Sigmoid colon (tissue), 7 donors: ENCODE results near the gene TMEM267. TPM values are rescaled to one million over a fixed set of nuclear protein-coding genes. Genes with fewer than 3 reads are reported as not detected.
A peak's percentile ranks its signal among the peaks of the same experiment; 100 is the strongest.
"Not testable (repeated sequence)": the region's sequence is repeated elsewhere in the genome, so short reads cannot be mapped to it uniquely, and the experiment has no call there.

Experiments used
- DNase-seq: peaks from one replicate; pipeline ENCODE4 v3.0.0-alpha.2; 2019
- H3K27ac ChIP-seq, 4 donors: fragments of 200-600 bp; sonication (generic); one replicate each; pipeline ENCODE4 v1.5.1; 2016 to 2019; ENCODE audit warnings: mild to moderate bottlenecking in 1 of 4
- H3K27me3 ChIP-seq, 3 donors: fragments of 200-600 bp; sonication (generic); one replicate each; pipeline ENCODE4 v1.5.1; 2019; ENCODE audit warnings: mild to moderate bottlenecking in 1 of 3
- H3K36me3 ChIP-seq, 4 donors: fragments of 200-600 bp; sonication (generic); one replicate each; pipeline ENCODE4 v1.5.1; 2016 to 2019
- H3K4me1 ChIP-seq, 4 donors: fragments of 200-600 bp; sonication (generic); one replicate each; pipeline ENCODE4 v1.5.1; 2017 to 2019
- H3K4me3 ChIP-seq, 4 donors: fragments of 200-600 bp; sonication (generic); one replicate each; pipeline ENCODE4 v1.5.1; 2017 to 2019; ENCODE audit warnings: mild to moderate bottlenecking in 2 of 4, moderate library complexity in 1 of 4
- H3K9me3 ChIP-seq, 4 donors: fragments of 200-600 bp in 3 of 4; sonication (generic) in 3 of 4; one replicate each; pipeline versions ENCODE4 v1.5.1 to v1.6.1; 2013 to 2019
- CTCF ChIP-seq, 4 experiments: fragments of 450-650 bp in 3 of 4; fragments of 200-600 bp in 1 of 4; IDR thresholded peaks; one replicate each; pipeline ENCODE4 v1.5.1; 2016 to 2019; ENCODE audit warnings: antibody characterized with exemption in 4 of 4, mild to moderate bottlenecking in 3 of 4, moderate library complexity in 2 of 4
- EP300 ChIP-seq, 4 donors: sonication (generic); formaldehyde crosslinking; IDR thresholded peaks; one replicate each; pipeline ENCODE4 v1.6.1; 2017; ENCODE audit warnings: antibody characterized with exemption in 4 of 4
- POLR2A ChIP-seq, 2 donors: fragments of 450-650 bp; IDR thresholded peaks; one replicate each; pipeline ENCODE4 v1.6.1; 2016; ENCODE audit warnings: antibody characterized with exemption in 2 of 2, mild to moderate bottlenecking in 2 of 2, moderate library complexity in 2 of 2
- POLR2AphosphoS5 ChIP-seq, 4 donors: sonication (generic); formaldehyde crosslinking; IDR thresholded peaks; one replicate each; pipeline ENCODE4 v1.6.1; 2017; ENCODE audit warnings: antibody characterized with exemption in 4 of 4
- WGBS, 2 donors: extraction: QIAGEN DNeasy Blood & Tissue Kit; methylation state at CpG; one replicate each; pipeline ENCODE4 v1.1.7; 2013; 5-methylcytosine and 5-hydroxymethylcytosine counted together
- intact Hi-C: fragments of 100-400 bp; cut with DNase I; formaldehyde crosslinking; loops from one replicate; pipeline ENCODE4 v1.15.1; 2023
- polyA plus RNA-seq, 3 donors: library from polyadenylated mRNA; stranded (reverse); fragments of 200-250 nt; gene quantifications; one replicate each; pipeline ENCODE4 v1.2.3, GENCODE V29; 2013
- total RNA-seq, 4 donors: library from RNA; depleted of rRNA; stranded (reverse); fragments of >200 nt; gene quantifications; one replicate each; pipeline ENCODE4 v1.1.0, GENCODE V29; 2016
- donor health status: healthy with polysubstance abuse.
- donor health status: Bipolar disorder and iron deficiency.
- donor health status: healthy.

The TMEM267 gene
- total and polyA plus RNA-seq, 7 donors, result 3.2 to 15.0 (median 9.9) TPM

GRCh38 chr5:43515678-43516048, 32.0 kb upstream of the TMEM267 start:
- 6 to 26% methylated on average over 1 of the region's 1 CpG for WGBS, 2 donors
- Histone ChIP-seq H3K4me3 (peak overlapping the region; percentile 49 to 67 (median 62)), H3K27ac (peak overlapping the region; percentile 84 to 91 (median 88)), H3K9me3 (no peaks in the 10 kb centered on the region), H3K36me3 (no peaks in the 10 kb centered on the region), H3K4me1 (peaks cover 0 to 24% (median 20%) of the 10 kb centered on the region in 4 donors), H3K27me3 (no peaks in the 10 kb centered on the region)
- no peak for DNase-seq
- intact Hi-C loops, result loop anchor here (2.0 to 10.0 kb wide), 3 partner anchors 33 to 201 kb away; partner anchors contain the start of genes HMGCS1, PAIP1 and TMEM267
- no peak for TF ChIP-seq POLR2A (IDR thresholded peaks at IDR 0.05)
- no peak for TF ChIP-seq POLR2AphosphoS5 (IDR thresholded peaks at IDR 0.05)

- peak within 1 kb of the TSS; percentile 49 to 67 (median 62) for H3K4me3 ChIP-seq
- WGBS, 2 donors, result 0% methylated on average over 35 of the region's 35 CpGs
- H3K9me3 ChIP-seq, result no peaks in the 10 kb centered on the region
- peak within 1 kb of the TSS; percentile 84 to 91 (median 88) for H3K27ac ChIP-seq
- H3K4me1 ChIP-seq, result peaks cover 0 to 24% (median 20%) of the 10 kb centered on the region in 4 donors
- no peaks in the 10 kb centered on the region for H3K36me3 ChIP-seq
- TF ChIP-seq EP300 (IDR thresholded peaks at IDR 0.05), result no peak
- TF ChIP-seq POLR2A (IDR thresholded peaks at IDR 0.05), result peak; percentile 59 to 64
- TF ChIP-seq CTCF (IDR thresholded peaks at IDR 0.05), result no peak
- peak; percentile 61 to 91 (median 80) for TF ChIP-seq POLR2AphosphoS5 (IDR thresholded peaks at IDR 0.05)
- H3K27me3 ChIP-seq, result no peaks in the 10 kb centered on the region
- DNase-seq, result peak; percentile 98
- intact Hi-C loops, result loop anchor here (2.0 to 10.0 kb wide), 3 partner anchors 32 to 200 kb away; partner anchors contain the start of genes HMGCS1, PAIP1 and TMEM267
These were observed 31.4 kb upstream of the TMEM267 start, which contains the start of gene C5orf34 for GRCh38 chr5:43514816-43515677. C5orf34 (minus strand) TSS chr5:43515148; CDS start chr5:43509339, 5,809 bp downstream.

GRCh38 chr5:43514471-43514815, 30.8 kb upstream of the TMEM267 start:
- no peaks in the 10 kb centered on the region for H3K9me3 ChIP-seq
- intact Hi-C loops, result loop anchor here (2.0 to 10.0 kb wide), 2 partner anchors 32 to 200 kb away; partner anchors contain the start of genes HMGCS1 and TMEM267
- no peak for DNase-seq
- no peaks in the 10 kb centered on the region for H3K27me3 ChIP-seq
- peak overlapping the region; percentile 49 to 67 (median 62) for H3K4me3 ChIP-seq
- no peaks in the 10 kb centered on the region for H3K36me3 ChIP-seq
- TF ChIP-seq EP300 (IDR thresholded peaks at IDR 0.05) (no peak), POLR2A (IDR thresholded peaks at IDR 0.05) (no peak), CTCF (IDR thresholded peaks at IDR 0.05) (no peak)
- H3K4me1 ChIP-seq, result peaks cover 0 to 24% (median 20%) of the 10 kb centered on the region in 4 donors
- WGBS, 2 donors, result 0 to 2% methylated on average over 6 of the region's 6 CpGs
- H3K27ac ChIP-seq, result peak overlapping the region; percentile 84 to 91 (median 88)

GRCh38 chr5:43514025-43514424, 30.4 kb upstream of the TMEM267 start:
- H3K4me1 ChIP-seq, result peaks cover 0 to 24% (median 20%) of the 10 kb centered on the region in 4 donors
- intact Hi-C loops, result loop anchor here (2.0 to 10.0 kb wide), 2 partner anchors 31 to 199 kb away; partner anchors contain the start of genes HMGCS1 and TMEM267
- no peak for TF ChIP-seq POLR2AphosphoS5 (IDR thresholded peaks at IDR 0.05)
- no peak for TF ChIP-seq EP300 (IDR thresholded peaks at IDR 0.05)
- TF ChIP-seq CTCF (IDR thresholded peaks at IDR 0.05), result no peak
- TF ChIP-seq POLR2A (IDR thresholded peaks at IDR 0.05), result no peak
- peak overlapping the region; percentile 49 to 67 (median 62) for H3K4me3 ChIP-seq
- no peaks in the 10 kb centered on the region for H3K9me3 ChIP-seq
- DNase-seq, result no peak
- no peaks in the 10 kb centered on the region for H3K36me3 ChIP-seq
- 8 to 26% methylated on average over 4 of the region's 4 CpGs for WGBS, 2 donors
- no peaks in the 10 kb centered on the region for H3K27me3 ChIP-seq
- peak overlapping the region in 3 of 4 donors; percentile 84 to 91 (median 88) for H3K27ac ChIP-seq

- not testable (repeated sequence) for H3K4me3 ChIP-seq, H3K9me3 ChIP-seq, H3K27me3 ChIP-seq, DNase-seq, H3K36me3 ChIP-seq, H3K27ac ChIP-seq
- WGBS, 2 donors, result 92 to 93% methylated on average over 36 of the region's 36 CpGs
- intact Hi-C loops, result loop anchor here (10.0 kb wide), 1 partner anchor 196 kb away; the partner anchor contains the start of gene HMGCS1
- peaks cover 0 to 24% (median 19%) of the 10 kb centered on the region in 4 donors for H3K4me1 ChIP-seq
These were observed 27.4 kb upstream of the TMEM267 start for GRCh38 chr5:43511062-43511461.
